Head of caudate nucleus (tissue), 42 donors: ENCODE data around the gene RSBN1L.
A peak's percentile ranks its signal among the peaks of the same experiment; 100 is the strongest.
"Not testable (repeated sequence)": the region's sequence is repeated elsewhere in the genome, so short reads cannot be mapped to it uniquely, and the experiment has no call there.

Experiments
- DNase-seq, 42 donors: peaks; one replicate each; pipeline versions ENCODE4 v3.0.0 to v3.0.0-alpha.2; 2020 to 2021; ENCODE audit warnings: mixed read lengths in 7 of 42
- intact Hi-C: fragments of 100-400 bp; cut with DNase I; formaldehyde crosslinking; loops from one replicate; pipeline ENCODE4 v1.15.0; 2022

The RSBN1L gene

DNA sequence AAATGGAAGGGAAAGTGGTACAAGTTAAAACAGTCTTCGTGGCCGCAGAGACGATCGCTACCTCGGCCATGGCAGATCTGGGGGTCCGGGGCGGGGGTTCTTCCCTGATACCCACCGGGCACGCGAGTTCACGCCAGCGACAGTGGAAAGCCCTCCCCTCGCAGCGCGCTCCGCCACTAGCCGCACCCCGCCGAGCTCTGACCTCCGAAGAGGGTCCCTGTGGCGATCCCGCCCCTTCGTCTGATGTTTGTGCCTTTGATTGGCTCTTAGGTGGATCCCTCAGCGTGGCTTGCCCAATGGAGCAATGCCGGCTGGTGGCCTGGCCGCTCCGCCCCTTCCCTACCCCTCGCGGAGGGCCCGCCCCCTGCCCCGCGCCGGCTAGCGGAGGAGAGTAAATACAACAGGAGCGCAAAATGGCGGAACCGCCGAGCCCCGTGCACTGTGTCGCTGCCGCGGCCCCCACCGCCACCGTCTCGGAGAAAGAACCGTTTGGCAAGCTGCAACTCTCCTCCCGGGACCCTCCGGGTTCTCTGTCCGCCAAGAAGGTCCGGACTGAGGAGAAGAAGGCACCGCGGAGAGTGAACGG is at the start of gene RSBN1L:
RSBN1L (plus strand) TSS at position 403 of the 586 bp plus-strand sequence; CDS start at position 414, 11 bp downstream.
- peak; percentile 97 to 100 (median 99) for DNase-seq
- intact Hi-C loops = loop anchor here (2.0 to 10.0 kb wide), 3 partner anchors 59 to 245 kb away; partner anchors contain the start of gene PTPN12

DNA sequence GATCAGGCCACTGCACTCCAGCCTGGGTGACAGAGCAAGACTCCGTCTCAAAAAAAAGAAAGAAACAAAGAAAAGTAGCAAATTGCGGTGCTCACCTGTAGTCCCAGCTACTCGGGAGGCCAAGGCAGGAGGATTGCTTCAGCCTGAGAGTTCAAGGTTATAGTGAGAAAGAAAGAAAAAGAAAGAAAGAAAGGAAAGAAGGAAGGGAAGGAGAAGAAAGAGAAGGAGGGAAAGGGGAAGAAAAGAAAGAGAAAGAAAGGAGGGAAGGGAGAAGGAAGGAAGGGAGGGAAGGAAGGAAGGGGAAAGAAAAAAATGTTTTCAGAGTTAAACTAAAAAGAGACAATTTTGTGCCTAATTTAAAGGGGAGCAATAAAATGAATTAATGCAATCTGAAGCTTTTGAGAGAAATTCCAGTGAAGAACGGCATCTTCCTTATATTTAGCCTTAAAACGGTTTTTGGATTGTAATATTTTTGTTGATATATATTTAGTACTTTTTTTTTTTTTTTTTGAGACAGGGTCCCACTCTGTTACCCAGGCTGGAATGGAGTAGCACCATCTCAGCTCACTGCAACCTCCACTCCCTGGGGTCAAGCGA is 47.4 kb upstream of the RSBN1L start:
- intact Hi-C loops = no loop called here
- DNase-seq = no peak

DNA sequence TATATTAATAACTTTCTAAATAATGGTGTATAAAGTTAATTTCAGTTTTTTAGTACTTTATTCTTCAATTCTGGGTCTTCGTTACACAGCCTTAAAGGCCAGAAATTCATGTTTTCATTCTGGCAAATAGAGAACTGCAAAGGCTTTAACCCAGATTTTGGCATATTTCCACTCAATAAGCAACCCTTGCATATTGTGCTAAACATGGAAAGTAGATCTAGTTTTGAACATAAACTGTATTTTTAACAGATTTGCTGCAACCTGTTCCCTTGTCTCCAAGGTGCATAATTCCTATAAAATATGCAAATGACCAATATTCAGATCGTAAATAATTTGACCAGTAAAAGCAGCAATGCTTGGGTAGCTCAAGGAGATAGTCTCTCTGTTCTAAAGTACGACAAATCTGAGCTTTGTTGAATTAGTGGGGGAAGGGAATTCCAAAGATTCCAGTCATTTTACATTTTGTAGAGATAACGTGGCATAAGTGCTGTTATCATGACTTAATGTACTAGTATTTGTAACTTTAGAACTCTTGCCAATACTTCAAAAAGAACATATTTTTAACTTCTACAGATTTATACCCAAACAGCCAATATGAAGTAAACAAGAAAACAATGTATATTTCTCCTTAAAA is 46.4 kb upstream of the RSBN1L start:
- intact Hi-C loops = loop anchor here (2.0 kb wide), 1 partner anchor 109 kb away; no protein-coding TSS in a partner anchor
- no peak for DNase-seq

DNA sequence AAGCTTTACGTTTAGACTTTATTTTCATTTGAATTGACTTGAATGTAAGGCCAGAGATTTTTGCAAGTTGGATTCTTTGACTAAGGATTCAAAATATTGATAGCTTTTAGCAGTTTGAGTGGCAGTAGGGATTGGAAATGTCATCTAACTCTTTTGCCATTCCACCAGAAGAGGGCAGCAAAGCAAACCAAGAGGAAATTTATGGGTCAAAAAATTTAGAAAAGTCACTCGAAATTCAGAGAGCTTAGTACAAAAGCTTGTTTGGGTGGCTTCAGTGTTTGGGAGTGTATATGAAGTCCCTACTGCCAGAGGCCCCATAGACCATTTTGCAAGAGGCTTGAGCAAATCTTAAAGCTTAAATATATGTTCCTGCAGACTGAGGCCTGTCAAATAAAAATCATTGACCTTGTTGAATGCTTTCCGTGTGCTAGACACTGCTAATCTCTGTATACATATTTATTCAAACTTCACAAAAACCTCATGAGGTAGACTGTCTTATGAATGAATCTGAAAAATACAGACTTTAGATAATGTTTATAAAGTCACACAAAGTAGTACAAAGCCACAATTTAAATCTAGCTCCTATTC is 44.6 kb upstream of the RSBN1L start:
- intact Hi-C loops = loop anchor here (2.0 kb wide), 1 partner anchor 107 kb away; no protein-coding TSS in a partner anchor
- DNase-seq = peak in 18 of 42 donors; percentile 22 to 82 (median 46)

DNA sequence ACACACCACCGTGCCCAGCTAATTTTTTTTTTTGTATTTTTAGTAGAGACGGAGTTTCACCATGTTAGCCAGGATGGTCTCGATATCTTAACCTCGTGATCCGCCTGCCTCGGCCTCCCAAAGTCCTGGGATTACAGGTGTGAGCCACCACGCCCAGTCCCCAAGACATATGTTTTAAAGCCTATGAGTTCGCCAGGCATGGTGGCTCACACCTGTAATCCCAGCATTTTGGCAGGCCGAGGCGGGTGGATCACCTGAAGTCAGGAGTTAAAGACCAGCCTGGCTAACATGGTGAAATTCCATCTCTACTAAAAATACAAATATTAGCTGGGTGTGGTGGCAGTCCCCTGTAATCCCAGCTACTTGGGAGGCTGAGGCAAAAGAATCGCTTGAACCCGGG is 43.4 kb upstream of the RSBN1L start:
- DNase-seq, intact Hi-C loops: not testable (repeated sequence)

DNA sequence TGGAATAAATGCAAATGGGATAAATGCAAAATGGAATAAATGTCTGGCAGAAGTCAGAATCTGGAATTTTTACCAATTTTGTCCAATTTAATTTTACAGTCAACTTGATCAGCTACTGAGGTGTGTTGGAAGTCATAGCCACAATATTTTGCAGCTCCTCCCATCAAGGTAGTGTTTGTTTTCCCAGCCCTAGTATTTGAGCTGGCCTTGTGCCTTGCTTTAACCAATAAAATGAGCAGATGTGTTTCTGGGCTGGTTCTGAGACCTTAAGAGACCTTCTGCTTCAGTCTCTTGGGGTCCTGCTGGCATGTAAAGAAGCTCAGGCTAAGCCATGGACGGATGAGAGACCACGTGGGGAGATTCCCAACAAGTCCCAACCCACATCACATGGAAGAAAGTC is 42.7 kb upstream of the RSBN1L start:
- intact Hi-C loops = no loop called here
- DNase-seq = peak in 1 of 42 donors; percentile 21

DNA sequence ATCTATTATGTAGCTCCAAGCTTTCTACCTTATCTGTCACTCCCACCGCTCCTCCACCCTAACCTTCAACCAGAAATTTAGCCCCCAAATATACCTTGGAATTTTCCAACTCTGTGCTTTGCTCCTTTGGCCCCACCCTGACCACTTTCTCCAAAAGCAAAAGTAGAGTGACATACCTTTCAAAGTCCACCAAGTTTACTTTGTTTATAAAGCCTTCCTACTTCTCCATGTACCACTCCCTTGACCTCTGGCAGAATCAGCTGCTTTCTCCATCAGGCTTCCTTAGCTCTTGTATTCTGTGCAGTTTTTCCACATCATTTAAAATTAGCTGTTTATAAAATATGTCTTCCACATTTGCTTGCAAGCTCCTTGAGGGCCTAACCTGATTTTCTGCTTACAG is 40.9 kb upstream of the RSBN1L start:
- intact Hi-C loops = no loop called here
- no peak for DNase-seq

DNA sequence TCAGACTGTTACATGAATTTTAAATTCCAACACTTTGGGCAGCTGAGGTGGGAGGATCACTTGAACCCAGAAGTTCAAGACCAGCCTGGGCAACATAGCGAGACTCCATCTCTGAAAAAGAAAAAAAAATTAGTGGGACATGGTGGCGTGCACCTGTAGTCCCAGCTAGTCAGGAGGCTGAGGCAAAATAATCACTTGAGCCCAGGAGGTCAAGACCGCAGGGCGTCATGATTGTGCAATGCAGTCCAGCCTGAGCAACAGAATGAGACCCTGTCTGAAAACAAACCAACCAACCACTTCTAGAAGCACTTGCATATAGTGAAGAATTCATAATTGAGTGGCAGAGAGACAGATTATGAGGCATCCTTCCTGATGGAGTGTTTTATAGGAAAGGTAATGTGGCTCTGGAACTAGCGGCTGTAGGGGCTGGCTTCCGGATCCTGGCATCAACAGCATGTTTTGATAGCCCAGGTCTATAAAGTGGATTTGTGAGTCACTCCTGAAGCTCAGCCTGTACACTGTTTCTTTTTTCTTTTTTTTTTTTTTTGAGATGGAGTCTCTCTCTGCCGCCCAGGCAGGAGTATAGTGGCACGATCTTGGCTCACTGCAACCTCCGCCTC is 40.3 kb upstream of the RSBN1L start:
- intact Hi-C loops = no loop called here
- DNase-seq = peak in 2 of 42 donors; percentile 9 to 12

DNA sequence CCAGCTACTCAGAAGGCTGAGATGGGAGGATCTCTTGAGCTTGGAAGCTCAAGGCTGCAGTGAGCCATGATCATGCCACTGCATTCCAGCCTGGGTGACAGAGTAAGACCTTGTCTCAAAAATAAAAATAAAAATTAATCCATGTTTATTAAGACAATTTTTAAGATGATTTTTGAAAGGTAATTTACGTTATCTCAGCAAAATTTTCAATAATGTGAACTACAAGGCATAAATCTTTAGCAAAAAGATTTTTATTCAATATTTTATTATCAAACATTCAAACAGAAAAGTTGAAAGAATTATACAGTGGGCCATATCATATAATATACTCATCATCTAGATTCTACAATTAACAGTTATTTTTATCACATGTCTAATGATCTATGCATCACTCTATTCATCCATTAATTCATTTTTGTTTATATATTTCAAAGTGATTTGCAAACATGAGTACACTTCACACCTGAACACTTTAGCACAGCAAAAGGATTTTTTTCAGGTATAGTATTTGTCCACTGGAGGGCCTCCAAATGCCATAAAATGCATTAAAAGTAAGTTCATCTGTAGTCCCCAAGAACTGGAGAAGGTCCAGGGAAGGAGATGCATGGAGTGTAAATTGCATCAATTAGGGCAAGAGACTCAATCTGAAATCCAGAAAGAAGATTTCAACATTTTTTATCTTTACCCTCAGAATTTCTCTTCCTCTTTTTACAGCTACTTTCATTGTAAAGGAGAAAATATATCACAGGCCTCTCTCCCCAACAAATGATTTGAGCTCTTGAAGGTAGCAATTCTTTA is 38.6 kb upstream of the RSBN1L start:
- peak in 10 of 42 donors; percentile 15 to 56 (median 28) for DNase-seq
- intact Hi-C loops = no loop called here

DNA sequence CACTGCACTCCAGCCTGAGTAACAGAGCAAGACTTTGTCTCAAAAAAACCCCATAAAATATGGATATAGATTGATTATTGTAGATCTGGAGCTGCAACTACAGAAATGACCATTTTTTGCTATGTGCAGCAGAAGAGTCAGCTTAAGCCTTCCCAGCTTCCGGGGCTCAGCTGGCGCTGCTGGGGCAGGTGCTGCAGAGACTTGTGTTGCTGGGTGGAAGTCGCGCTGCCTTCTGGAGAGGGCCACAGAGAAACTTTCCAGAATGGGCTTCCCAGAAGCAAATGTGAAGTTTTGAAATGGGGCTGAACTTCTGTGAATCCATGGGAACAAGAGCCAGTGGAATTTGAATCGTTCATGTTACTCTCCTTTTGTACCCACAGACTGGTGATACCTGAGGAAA is 37.3 kb upstream of the RSBN1L start:
- DNase-seq = peak in 2 of 42 donors; percentile 13 to 37
- intact Hi-C loops = no loop called here

DNA sequence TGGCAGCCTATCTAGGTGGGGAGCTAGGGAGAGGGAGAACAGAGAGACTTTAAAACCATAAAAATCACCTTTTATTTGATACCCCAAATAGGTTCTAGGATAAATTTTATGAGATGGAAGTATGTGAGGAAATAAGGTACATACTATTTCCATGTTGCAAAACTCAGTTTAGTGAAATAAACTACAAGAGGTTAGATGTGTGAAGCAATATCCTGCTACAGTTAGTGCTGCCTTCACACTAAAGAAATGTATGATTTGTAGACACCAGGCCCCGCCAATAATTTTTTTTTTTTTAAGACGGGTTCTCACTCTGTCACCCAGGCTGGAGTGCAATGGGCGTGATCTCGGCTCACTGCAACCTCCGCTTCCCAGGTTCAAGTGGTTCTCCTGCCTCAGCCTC is 34.4 kb upstream of the RSBN1L start:
- intact Hi-C loops = no loop called here
- DNase-seq = no peak

DNA sequence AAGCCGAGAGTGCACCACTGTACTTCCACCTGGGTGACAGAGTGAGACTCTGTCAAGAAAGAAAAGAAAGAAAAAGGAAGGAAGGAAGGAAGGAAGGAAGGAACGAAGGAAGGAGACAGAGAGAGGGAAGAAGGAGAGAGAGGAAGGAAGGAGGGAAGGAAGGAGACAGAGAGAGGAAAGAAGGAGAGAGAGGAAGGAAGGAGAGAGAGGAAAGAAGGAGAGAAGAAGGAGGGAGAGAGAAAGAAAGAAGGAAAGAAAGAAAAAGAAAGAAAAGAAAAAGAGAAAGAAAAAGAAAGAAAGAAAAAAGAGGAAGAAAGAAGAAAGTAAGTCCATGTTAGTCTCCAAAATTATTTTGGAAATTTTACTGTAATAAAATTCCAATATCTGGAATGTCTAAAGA is 33.4 kb upstream of the RSBN1L start:
- intact Hi-C loops = no loop called here
- DNase-seq = no peak

DNA sequence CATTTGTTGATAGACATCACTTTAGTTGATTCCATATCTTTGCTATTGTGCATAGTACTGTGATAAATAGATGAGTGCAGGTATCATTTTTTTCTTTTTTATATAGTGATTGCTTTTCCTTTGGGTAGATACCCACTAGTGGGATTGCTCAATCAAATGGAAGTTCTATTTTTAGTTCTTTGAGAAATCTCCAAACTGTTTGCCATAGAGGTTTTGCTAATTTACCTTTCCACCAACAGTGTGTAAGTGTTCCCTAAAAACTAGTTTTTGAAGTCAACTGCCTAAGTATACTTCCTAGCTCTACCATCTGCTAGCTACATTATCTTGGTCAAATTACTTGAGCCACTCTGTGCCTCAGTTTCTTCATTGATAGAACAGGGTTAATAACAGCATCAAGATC is 31.5 kb upstream of the RSBN1L start:
- DNase-seq = no peak
- intact Hi-C loops = no loop called here

DNA sequence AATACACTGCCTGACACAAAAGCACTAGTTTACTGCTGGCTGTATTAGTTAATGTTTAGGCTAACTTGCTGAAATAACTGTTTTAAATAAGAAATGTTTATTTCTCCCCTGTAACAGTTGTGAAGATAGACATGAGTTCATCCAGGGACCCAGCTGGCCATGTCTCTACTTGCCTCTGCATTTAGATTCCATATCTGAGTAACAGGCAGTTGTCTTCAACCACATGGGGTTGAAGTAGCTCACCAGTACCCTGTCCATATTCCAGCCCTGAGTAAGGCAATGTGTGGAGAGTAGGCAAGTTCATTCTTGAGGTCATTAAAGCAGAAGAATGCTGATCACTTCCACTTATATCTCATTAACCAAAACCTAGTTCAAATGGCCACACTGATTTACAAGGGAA is 31.1 kb upstream of the RSBN1L start:
- intact Hi-C loops = no loop called here
- DNase-seq = no peak

DNA sequence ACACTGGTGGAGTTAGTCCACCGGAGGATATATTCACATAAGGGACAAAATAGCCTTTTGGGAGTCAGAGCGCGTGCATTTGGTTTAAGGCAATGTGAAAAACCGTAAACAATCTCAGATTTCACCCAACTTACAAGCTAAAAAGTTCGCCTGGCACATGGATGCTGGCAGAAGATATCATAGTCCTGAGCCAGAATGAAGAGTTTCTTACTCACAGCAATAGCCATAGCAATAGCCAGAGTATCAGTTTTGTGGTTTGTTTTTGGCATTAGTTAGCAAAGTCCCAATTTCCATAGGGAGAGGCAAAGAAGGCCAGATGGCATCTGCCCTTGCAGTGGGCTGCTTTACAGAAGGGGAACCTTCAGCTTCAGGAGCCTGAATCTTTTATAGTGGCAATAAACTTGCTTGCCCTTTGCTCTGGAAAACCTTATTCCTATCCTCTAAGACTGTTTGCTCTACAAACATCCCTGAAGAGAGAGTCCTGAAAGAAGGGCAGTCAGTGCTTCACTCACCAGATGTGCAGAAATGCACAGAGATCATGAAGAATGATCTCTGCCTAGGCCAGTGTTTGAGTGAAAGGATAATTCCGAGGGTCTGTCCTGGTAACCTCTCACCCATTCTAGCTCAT is 28.7 kb upstream of the RSBN1L start:
- DNase-seq = peak in 1 of 42 donors; percentile 22
- intact Hi-C loops = no loop called here

DNA sequence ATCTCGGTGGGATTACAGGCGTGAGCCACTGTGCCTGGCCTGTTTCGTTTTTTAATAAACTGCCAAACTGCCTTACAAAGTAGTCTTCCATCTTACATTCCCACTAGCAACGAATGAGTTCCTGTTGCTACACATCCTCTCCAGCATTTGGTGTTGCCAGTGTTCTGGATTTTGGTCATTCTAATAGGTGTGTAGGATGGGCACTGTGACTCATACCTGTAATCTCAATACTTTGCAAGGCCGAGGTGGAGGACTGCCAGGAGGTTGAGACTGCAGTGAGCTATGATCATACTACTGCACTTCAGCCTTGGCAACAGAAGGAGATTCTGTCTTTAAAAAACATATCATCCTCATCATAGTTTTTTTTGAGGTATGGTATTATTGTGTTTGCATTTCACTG is 21.4 kb upstream of the RSBN1L start:
- intact Hi-C loops = no loop called here
- DNase-seq = peak in 2 of 42 donors; percentile 2 to 27

DNA sequence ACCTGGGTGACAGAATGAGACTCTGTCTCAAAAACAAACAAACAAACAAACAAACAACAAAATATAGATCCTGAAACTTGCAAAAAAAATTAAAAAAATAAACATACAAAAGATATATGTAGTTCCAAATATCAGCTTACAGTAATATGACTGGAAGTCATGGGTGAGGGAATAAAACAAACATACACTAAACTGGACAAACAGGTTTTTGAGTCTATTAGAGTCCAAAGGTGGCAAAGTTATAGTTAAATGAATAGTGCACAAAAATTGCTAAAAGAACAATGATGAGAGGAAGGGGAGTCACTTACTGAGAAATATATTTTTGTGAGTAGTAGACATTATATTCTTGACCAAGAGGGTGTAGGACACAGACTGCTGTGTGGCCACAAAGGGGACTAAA is 16.7 kb upstream of the RSBN1L start:
- intact Hi-C loops = no loop called here
- DNase-seq = no peak

DNA sequence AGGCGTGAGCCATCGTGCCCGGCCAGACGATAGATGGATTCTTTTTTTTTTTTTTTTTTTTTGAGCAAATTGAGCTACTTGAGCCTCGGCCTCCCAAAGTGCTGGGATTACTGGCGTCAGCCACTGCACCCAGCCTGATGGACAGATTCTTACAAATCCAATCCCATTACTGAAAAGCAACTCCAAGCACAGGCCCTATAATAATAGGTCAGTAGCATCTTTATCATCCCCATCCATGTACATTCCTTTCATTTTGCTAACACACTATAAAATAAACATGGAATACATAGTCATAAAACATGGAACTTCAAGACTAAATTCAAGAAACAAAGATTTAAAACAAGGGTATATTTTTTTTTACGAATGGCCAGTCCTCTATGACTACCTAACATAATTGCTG is 16.0 kb upstream of the RSBN1L start:
- no peak for DNase-seq
- intact Hi-C loops = no loop called here
